ENCODE measurements around the gene CAPG.
"Not testable (repeated sequence)": the region's sequence is repeated elsewhere in the genome, so short reads cannot be mapped to it uniquely, and the experiment has no call there.

- not testable (repeated sequence) for TF ChIP-seq CTCF, POLR2A (IDR thresholded peaks at IDR 0.05)
These were observed 29.4 kb upstream of the CAPG start for GRCh38 chr2:85439569-85439968.

All from right lobe of liver (tissue), 4 donors.